B cell (primary cell): ENCODE data around the gene CEP85. TPM values are rescaled to one million over a fixed set of nuclear protein-coding genes. Genes with fewer than 3 reads are reported as not detected.

Experiments
- ATAC-seq: fragments of 200-7000 bp; cut with Tn5 transposase; one replicate; pipeline ENCODE4 v1.10.0; 2021; ENCODE audit warnings: low read depth, mild to moderate bottlenecking, moderate number of reproducible peaks, moderate library complexity
- CTCF ChIA-PET: fragments of 350-600 bp; sonication (Branson Sonifier 250); formaldehyde crosslinking; loops from one replicate; lab custom pipeline; 2021; ENCODE audit warnings: antibody characterized with exemption, inconsistent platforms; lab: Charles Lee
- POLR2A ChIA-PET: fragments of 350-600 bp; sonication (Branson Sonifier 250); formaldehyde crosslinking; loops from one replicate; lab custom pipeline; 2021; ENCODE audit warnings: antibody characterized with exemption; lab: Charles Lee
- DNase-seq: peaks from one replicate; pipeline ENCODE4 v3.0.0; 2013
- H2AFZ ChIP-seq: 2 replicates; pipeline ENCODE4 v1.6.1; 2012; ENCODE audit warnings: mild to moderate bottlenecking, low read depth, low read length; ENCODE audit not compliant: insufficient read depth, poor library complexity, severe bottlenecking
- H3K27ac ChIP-seq, 2 donors: 1 replicate in 1 of 2; 2 replicates in 1 of 2; pipeline ENCODE4 v1.5.1; 2012 to 2013; ENCODE audit warnings: low read length in 2 of 2, mild to moderate bottlenecking in 2 of 2, moderate library complexity in 1 of 2
- H3K27me3 ChIP-seq, 4 experiments: fragments of 200-600 bp in 1 of 4; sonication (generic) in 1 of 4; replicated peaks in 1 of 4; 1 replicate in 2 of 4; 2 replicates in 2 of 4; pipeline versions ENCODE4 v1.6.1 to v1.7.0; 2013 to 2016; ENCODE audit warnings: low read length in 3 of 4, mild to moderate bottlenecking in 2 of 4, mixed read lengths in 1 of 4, moderate library complexity in 1 of 4; ENCODE audit not compliant: insufficient read depth in 4 of 4, control insufficient read depth in 3 of 4; ENCODE audit errors: control extremely low read depth in 1 of 4
- H3K36me3 ChIP-seq, 2 experiments: replicated peaks in 1 of 2; 1 replicate in 1 of 2; 2 replicates in 1 of 2; pipeline versions ENCODE4 v1.6.1 to v1.7.1; 2013; ENCODE audit warnings: low read length in 1 of 2; ENCODE audit not compliant: insufficient read depth in 2 of 2, control insufficient read depth in 1 of 2; ENCODE audit errors: control extremely low read depth in 1 of 2, extremely low read depth in 1 of 2
- H3K4me1 ChIP-seq, 2 donors: fragments of 200-600 bp in 1 of 2; sonication (generic) in 1 of 2; 1 replicate in 1 of 2; 2 replicates in 1 of 2; pipeline versions ENCODE4 v1.5.1 to v1.6.1; 2013 to 2017; ENCODE audit warnings: low read length in 2 of 2; ENCODE audit not compliant: control insufficient read depth in 2 of 2, insufficient read depth in 2 of 2
- H3K4me2 ChIP-seq: replicated peaks from 2 replicates; pipeline ENCODE3; 2012; ENCODE audit warnings: mild to moderate bottlenecking, low read depth, low read length; ENCODE audit not compliant: poor library complexity, severe bottlenecking
- H3K4me3 ChIP-seq, 5 experiments: fragments of 200-600 bp in 1 of 5; sonication (generic) in 1 of 5; 1 replicate in 3 of 5; 2 replicates in 2 of 5; pipeline versions ENCODE4 v1.5.1 to v1.7.0; 2011 to 2016; ENCODE audit warnings: low read length in 4 of 5, mild to moderate bottlenecking in 4 of 5, low read depth in 2 of 5, control low read depth in 1 of 5, moderate library complexity in 1 of 5; ENCODE audit not compliant: insufficient read depth in 1 of 5; ENCODE audit errors: control extremely low read depth in 1 of 5, extremely low read depth in 1 of 5
- H3K79me2 ChIP-seq: fragments of 200-600 bp; sonication (generic); one replicate; pipeline ENCODE4 v1.6.0; 2016; ENCODE audit warnings: low read length; ENCODE audit not compliant: control insufficient read depth, insufficient read depth
- H3K9ac ChIP-seq: fragments of 200-600 bp; sonication (generic); 2 replicates; pipeline ENCODE4 v1.6.1; 2017; ENCODE audit warnings: mild to moderate bottlenecking, low read length, moderate library complexity
- H3K9me3 ChIP-seq, 3 donors: one replicate each; pipeline versions ENCODE4 v1.6.1 to v1.7.1; 2013; ENCODE audit warnings: low read length in 2 of 3; ENCODE audit not compliant: control insufficient read depth in 2 of 3, insufficient read depth in 1 of 3; ENCODE audit errors: control extremely low read depth in 1 of 3
- H4K20me1 ChIP-seq: 2 replicates; pipeline ENCODE4 v1.6.0; 2012; ENCODE audit warnings: mild to moderate bottlenecking, low read length; ENCODE audit not compliant: insufficient read depth, control insufficient read depth, poor library complexity, severe bottlenecking
- H3K27ac Mint-ChIP-seq: one replicate; pipeline ENCODE4 v1.8.0; 2021; ENCODE audit warnings: mixed read lengths
- H3K27me3 Mint-ChIP-seq: one replicate; pipeline ENCODE4 v1.8.0; 2021; ENCODE audit warnings: mixed read lengths
- H3K4me1 Mint-ChIP-seq: one replicate; pipeline ENCODE4 v1.8.0; 2021; ENCODE audit warnings: mixed read lengths
- H3K4me3 Mint-ChIP-seq: one replicate; pipeline ENCODE4 v1.8.0; 2021; ENCODE audit warnings: mixed read lengths
- H3K9me3 Mint-ChIP-seq: one replicate; pipeline ENCODE4 v1.8.0; 2022; ENCODE audit warnings: mixed read lengths; ENCODE audit not compliant: insufficient read depth
- EZH2 ChIP-seq: IDR thresholded peaks from 2 replicates; pipeline ENCODE4 v1.6.1; 2012; ENCODE audit warnings: borderline replicate concordance, low read depth, mild to moderate bottlenecking, moderate library complexity, low read length; ENCODE audit not compliant: insufficient read depth, poor library complexity, severe bottlenecking
- WGBS: methylation state at CpG from one replicate; pipeline ENCODE4 v1.1.5; 2013; ENCODE audit warnings: missing lambda C conversion rate; ENCODE audit not compliant: insufficient coverage; 5-methylcytosine and 5-hydroxymethylcytosine counted together
- intact Hi-C: fragments of 100-400 bp; cut with micrococcal nuclease; formaldehyde crosslinking; loops from one replicate; pipeline ENCODE4 v1.10.0; 2022
- polyA minus RNA-seq: library from RNA; depleted of rRNA, polyadenylated mRNA; stranded (reverse); fragments of >200 nt; gene quantifications from 2 replicates; pipeline ENCODE4 v1.2.3, GENCODE V29; 2012
- polyA plus RNA-seq: library from polyadenylated mRNA; depleted of rRNA; stranded (reverse); fragments of >200 nt; gene quantifications from 2 replicates; pipeline ENCODE4 v1.2.3, GENCODE V29; 2012
- total RNA-seq, 2 donors: library from RNA; stranded (reverse); fragments of 120-200 nt in 1 of 2; gene quantifications; 1 replicate in 1 of 2; 2 replicates in 1 of 2; pipeline versions ENCODE4 v1.2.3 to v1.2.4, GENCODE V29; 2013 to 2022
- TF ChIP-seq, protein P1 (sequence below): fragments of 200-600 bp; IDR thresholded peaks from one replicate; pipeline ENCODE4 v1.8.0; 2022; ENCODE audit warnings: antibody characterized with exemption, mild to moderate bottlenecking

The CEP85 gene, protein sequence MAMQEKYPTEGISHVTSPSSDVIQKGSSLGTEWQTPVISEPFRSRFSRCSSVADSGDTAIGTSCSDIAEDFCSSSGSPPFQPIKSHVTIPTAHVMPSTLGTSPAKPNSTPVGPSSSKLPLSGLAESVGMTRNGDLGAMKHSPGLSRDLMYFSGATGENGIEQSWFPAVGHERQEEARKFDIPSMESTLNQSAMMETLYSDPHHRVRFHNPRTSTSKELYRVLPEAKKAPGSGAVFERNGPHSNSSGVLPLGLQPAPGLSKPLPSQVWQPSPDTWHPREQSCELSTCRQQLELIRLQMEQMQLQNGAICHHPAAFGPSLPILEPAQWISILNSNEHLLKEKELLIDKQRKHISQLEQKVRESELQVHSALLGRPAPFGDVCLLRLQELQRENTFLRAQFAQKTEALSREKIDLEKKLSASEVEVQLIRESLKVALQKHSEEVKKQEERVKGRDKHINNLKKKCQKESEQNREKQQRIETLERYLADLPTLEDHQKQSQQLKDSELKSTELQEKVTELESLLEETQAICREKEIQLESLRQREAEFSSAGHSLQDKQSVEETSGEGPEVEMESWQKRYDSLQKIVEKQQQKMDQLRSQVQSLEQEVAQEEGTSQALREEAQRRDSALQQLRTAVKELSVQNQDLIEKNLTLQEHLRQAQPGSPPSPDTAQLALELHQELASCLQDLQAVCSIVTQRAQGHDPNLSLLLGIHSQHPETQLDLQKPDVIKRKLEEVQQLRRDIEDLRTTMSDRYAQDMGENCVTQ
- total RNA-seq (16.2 and 16.9 TPM in 2 replicates), polyA plus RNA-seq (16.1 and 16.3 TPM in 2 replicates), polyA minus RNA-seq (9.7 and 11.6 TPM in 2 replicates)
- 11.2 TPM for total RNA-seq (2013)

DNA sequence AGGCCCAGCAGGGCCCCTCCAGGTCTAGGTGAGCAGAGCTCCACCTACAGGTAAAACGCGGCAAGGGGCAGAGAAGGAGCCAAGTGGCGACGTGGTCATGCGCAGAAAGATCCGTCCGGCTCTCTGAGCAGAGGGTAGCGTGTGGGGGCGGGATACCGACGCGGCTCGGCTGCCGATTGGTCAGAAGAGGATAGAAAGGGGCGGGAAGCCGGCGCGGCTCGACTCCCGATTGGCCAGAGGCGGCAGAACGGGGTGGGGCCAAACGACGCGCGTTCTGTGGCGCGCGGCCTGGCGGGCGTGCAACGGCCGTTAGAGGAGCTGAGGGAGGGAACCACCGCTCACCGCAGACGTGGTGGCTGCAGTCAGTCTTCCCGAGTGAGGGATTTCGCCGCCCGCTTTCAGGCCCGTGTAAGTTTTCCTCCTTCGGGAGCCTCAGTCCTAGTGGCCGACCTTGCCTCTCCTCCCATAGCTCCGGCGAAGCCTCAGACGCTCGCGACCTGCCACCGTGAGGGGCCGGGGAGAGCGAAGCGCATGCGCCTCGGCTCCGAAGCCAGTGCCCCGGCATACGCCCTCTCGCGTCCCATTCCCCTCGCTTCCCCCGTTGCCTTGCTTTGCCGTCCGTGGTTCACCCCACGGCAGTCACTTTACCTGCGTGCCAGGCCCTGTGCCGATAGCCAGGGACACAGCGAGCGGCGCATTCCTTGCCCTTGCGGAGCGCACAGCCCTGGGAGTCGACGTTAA is at the start of gene CEP85:
CEP85 (plus strand) TSS at position 298 of the 741 bp plus-strand sequence. CDS start 5,584 bp downstream, outside the sequence.
- Mint-ChIP-seq H3K27me3 (no peaks in the 10 kb centered on the region), H3K27ac (peak within 1 kb of the TSS; percentile 95), H3K4me3 (peak within 1 kb of the TSS; percentile 97), H3K4me1 (peaks cover 27% of the 10 kb centered on the region), H3K9me3 (no peaks in the 10 kb centered on the region)
- Histone ChIP-seq H3K4me3 (peak within 1 kb of the TSS; percentile 62 to 93 (median 81)), H3K36me3 (no peaks in the 10 kb centered on the region), H3K27ac (peak within 1 kb of the TSS; percentile 59 to 86), H3K27me3 (no peaks in the 10 kb centered on the region), H3K9ac (peak within 1 kb of the TSS; percentile 84), H3K4me2 (peak within 1 kb of the TSS; percentile 94), H4K20me1 (no peaks in the 10 kb centered on the region), H3K4me1 (peaks cover 11 to 16% of the 10 kb centered on the region in 2 donors), H2AFZ (peak within 1 kb of the TSS; percentile 99), H3K9me3 (no peaks in the 10 kb centered on the region), H3K79me2 (peaks cover 31% of the 10 kb centered on the region)
- CTCF ChIA-PET, result interaction anchor here (0.6 to 5.8 kb wide), 41 partner anchors 9 to 203 kb away, joined by 3 to 43 read pairs (median 4); partner anchors contain the start of genes CD52, DHDDS, SH3BGRL3 and ZNF593
- DNase-seq, result peak; percentile 100
- POLR2A ChIA-PET, result interaction anchor here (0.6 to 2.9 kb wide), 7 partner anchors 45 to 237 kb away, joined by 3 to 17 read pairs (median 4); partner anchors contain the start of genes CD52 and ZNF593
- intact Hi-C loops, result loop anchor here (1.0 to 5.0 kb wide), 9 partner anchors 41 to 198 kb away; partner anchors contain the start of genes DHDDS, PDIK1L and ZNF593
- peak; percentile 87 for ATAC-seq
- WGBS, result under 1% methylated on average over 73 of the region's 73 CpGs
- TF ChIP-seq, protein P1, sequence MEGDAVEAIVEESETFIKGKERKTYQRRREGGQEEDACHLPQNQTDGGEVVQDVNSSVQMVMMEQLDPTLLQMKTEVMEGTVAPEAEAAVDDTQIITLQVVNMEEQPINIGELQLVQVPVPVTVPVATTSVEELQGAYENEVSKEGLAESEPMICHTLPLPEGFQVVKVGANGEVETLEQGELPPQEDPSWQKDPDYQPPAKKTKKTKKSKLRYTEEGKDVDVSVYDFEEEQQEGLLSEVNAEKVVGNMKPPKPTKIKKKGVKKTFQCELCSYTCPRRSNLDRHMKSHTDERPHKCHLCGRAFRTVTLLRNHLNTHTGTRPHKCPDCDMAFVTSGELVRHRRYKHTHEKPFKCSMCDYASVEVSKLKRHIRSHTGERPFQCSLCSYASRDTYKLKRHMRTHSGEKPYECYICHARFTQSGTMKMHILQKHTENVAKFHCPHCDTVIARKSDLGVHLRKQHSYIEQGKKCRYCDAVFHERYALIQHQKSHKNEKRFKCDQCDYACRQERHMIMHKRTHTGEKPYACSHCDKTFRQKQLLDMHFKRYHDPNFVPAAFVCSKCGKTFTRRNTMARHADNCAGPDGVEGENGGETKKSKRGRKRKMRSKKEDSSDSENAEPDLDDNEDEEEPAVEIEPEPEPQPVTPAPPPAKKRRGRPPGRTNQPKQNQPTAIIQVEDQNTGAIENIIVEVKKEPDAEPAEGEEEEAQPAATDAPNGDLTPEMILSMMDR, result peak; percentile 90
- TF ChIP-seq EZH2, result no peak
